SKM-1 treated with dmso at 0.1 percent for 144 hours (cell line): ENCODE results near the gene ADAMTSL2.
A peak's percentile ranks its signal among the peaks of the same experiment; 100 is the strongest.

ENCODE experiments used
- DNase-seq: peaks from one replicate; lab custom pipeline; 2025; ENCODE audit not compliant: unreplicated experiment; lab: John Stamatoyannopoulos, UW

Gene ADAMTSL2

DNA sequence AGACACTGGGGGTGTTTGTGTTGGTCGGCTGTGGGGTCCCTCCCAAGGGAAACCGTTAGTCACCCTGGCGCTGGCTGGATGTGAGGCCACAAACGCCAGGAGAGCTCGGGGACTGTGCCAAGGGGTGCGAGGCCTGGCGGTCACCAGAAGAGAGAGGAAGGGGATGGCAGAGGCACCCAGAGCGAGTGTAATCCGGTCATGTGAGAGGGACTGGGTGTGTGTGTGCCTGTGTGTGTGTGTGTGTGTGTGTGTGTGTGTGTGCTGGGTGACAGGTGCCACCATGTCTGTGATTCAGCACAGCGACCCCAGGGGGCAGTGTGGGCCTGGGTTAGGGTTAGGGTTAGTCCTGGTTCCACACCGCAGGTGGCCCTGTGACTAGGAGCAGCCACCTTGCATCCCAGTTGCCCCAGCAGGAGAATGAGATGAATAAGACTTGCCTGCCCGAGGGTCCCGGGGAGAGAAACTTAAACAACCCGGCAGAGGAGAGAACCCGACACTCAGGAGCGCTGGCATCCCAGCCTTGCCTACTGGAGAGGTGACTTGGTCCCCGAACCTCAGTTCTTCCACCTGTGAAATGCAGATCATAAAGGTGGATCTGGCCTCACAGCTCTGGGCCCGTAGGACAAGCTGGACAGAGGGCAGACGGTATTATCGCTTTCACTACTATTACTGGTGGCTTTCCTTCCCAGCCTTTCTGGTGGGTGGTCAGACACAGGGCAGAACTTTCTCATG is 1.4 kb upstream of the ADAMTSL2 start:
- peak; percentile 27 for DNase-seq

- DNase-seq, result no peak
Observed at GRCh38 chr9:133533857-133534256, 647 bp upstream of the ADAMTSL2 start.

DNA sequence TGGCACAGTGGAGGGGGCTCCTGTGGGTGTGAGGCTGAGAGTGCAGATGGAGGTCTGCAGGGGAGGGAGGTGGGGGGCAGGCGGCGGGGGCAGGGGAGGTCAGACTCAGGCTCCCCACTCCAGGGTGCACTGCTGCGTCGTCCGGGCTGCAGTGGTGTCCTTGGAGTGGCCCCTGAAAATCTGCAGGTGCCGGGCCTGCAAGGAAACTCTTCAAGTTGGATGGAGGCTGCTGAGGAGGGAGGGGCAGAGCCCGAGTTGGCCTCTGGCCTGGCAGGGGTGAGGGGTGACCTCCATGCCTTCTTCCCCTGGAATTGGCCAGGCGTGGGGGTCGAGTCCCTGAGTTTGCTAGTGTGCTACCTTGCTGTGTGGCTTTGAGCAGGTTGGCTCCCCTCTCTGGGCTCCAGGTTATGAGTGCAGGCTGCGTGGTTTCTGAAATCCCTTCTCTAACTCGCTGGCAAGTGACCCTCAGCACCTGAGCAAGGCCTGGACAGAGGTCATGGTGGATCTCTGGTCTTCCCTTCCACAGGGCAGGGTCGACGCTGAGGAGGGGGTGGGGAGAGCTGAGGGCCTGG is 888 bp downstream of the ADAMTSL2 start:
- DNase-seq, result no peak

GRCh38 chr9:133536080-133536479 is 1.6 kb downstream of the ADAMTSL2 start:
- no peak for DNase-seq

DNA sequence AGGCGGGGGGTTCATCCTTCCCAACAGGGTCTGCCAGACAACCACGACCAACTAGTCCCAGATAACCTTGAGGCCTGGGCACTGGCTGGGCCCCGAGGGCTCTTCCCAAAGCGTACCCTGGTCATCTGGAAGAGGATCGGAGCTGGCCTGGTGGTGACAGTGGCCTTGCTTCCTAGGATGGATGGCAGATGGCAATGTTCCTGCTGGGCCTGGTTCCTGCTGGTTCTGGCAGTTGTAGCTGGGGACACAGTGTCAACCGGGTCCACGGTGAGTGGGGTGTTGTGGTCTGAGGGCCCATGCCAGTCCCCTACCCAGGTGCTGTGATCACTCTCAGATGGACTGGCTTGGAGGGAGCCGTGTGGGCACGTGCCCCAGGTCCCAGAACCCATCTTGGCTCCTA is 2.0 kb downstream of the ADAMTSL2 start:
- DNase-seq, result no peak

GRCh38 chr9:133537257-133537656 is 2.8 kb downstream of the ADAMTSL2 start:
- no peak for DNase-seq

- DNase-seq, result no peak
Observed at GRCh38 chr9:133538176-133538575, 3.7 kb downstream of the ADAMTSL2 start.

GRCh38 chr9:133538851-133539833 is 4.6 kb downstream of the ADAMTSL2 start:
- no peak for DNase-seq

DNA sequence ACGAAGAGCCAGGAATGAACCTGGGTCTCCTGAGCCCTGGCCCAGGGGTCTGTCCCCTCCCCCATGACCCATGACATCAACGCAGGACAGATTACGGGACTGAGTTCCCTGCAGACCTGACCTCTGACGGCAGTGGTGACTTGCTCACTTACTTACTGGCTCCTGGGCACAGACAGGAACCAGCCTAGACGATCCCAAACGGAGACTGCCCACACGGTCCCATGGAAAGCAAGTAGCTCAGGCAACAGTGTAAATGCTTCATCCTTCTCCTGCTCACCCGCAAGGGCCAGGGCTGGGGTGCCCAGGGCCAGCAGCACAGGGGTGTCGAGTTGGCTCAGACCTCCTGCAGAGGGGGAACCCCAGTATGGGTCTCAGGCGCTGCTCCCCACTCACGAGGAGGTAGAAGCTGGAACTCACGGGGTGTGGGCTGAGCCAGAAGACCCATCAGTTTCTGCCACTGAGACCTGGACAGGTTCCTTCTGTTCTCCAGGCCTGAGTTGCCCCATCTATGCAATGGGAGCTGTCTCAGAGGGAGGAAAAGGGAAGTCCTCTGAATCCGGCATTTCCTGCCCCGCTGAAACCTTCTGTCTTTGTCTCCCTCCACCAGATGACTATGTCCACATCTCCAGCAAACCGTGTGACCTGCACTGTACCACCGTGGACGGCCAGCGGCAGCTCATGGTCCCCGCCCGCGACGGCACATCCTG is 5.6 kb downstream of the ADAMTSL2 start:
- peak; percentile 70 for DNase-seq

- DNase-seq, result no peak
Observed at GRCh38 chr9:133540698-133541025, 6.2 kb downstream of the ADAMTSL2 start.

DNA sequence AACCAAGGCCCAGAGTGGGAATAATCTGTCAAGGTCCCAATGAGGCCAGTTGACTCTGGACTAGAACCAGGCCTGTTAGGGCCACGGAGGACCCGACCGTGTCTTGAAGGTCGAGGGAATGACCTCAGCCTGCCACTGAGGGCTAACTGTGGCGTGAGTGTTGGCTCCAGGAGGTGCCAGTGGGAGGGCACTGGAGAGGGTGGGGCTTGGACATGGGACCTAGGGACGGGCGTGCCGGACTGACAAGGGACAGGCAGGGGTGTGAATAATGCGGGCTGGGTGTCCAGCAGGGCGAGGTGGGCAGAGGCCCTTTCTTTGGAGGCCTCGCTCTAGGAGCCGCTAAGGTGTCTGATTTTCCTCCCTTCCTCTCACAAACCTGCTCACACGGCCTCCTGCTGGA is 7.5 kb downstream of the ADAMTSL2 start:
- DNase-seq, result no peak

DNA sequence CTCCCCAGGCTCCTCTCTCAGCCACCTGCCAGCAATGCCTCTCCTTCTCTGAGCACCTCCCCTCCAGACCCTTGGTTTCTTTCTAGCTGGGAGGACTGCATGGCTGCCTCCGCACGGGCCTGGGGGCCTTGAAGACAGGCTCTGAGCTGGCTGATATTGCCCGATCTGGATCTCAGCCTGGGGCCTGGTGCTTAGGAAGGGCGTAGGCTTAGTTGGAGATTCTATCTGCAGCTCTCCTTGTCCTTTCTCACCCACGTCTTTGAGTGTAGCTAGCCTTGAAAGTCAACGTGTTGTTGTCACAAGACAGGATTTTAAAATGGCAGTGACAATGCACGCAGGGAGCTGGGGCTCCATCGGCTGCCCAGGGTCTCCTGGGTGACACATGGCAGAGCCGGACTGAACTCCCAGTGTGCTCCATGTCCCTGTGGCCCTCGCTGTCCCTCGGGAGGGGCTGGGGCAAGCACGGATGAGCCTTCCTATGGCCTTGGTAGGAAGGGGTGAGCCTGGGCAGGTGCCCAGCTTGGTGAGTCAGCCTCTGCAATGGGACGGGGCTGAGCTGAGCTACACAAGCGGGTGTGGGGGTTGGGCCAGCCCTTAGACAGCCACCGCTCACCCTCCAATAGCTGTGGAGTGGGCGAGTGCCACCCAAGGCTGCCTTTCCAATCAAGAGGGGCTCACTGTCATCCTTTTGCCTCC is 9.4 kb downstream of the ADAMTSL2 start:
- DNase-seq, result no peak

GRCh38 chr9:133545494-133546286 is 11.2 kb downstream of the ADAMTSL2 start:
- DNase-seq, result no peak

- no peak for DNase-seq
Observed at GRCh38 chr9:133546287-133546680, 11.8 kb downstream of the ADAMTSL2 start.

DNA sequence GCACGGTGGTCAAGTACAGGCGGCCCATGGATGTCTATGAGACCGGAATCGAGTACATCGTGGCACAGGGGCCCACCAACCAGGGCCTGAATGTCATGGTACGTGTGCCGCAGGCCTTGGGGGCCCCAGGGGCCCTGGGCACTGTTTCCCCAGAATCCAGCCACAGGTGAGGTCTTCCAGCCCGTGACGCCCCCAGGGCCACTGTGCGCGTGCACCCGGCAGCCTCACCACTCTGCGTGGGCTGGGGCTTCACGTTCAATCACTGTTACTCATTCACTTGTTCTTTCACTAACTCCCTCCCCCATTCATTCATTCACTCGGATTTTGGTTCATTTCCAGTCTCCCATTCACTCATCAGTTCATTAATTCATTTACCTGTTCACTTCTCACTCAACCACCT is 12.6 kb downstream of the ADAMTSL2 start:
- DNase-seq, result no peak

GRCh38 chr9:133551446-133551845 is 16.9 kb downstream of the ADAMTSL2 start:
- no peak for DNase-seq

GRCh38 chr9:133552236-133552635 is 17.7 kb downstream of the ADAMTSL2 start:
- no peak for DNase-seq

DNA sequence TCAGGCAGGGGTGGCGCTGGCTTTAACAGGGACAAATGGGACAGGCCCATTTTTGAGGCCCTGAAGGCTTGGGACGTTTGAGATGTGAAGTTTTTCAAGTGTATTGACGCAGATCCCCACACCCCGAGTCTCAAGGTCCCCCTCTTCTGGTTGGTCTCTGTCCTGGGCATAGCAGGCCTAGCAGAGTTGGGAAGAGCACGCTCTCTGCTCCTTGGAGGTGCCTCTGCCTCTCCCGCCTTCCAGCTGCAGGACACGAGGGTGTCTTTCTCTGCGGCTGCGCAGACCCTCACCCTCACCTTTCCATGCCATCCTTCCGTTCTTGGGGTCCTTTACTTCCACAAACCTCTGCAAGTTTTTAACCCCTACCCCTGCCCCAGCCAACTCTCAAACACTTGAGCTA is 18.6 kb downstream of the ADAMTSL2 start:
- no peak for DNase-seq

DNA sequence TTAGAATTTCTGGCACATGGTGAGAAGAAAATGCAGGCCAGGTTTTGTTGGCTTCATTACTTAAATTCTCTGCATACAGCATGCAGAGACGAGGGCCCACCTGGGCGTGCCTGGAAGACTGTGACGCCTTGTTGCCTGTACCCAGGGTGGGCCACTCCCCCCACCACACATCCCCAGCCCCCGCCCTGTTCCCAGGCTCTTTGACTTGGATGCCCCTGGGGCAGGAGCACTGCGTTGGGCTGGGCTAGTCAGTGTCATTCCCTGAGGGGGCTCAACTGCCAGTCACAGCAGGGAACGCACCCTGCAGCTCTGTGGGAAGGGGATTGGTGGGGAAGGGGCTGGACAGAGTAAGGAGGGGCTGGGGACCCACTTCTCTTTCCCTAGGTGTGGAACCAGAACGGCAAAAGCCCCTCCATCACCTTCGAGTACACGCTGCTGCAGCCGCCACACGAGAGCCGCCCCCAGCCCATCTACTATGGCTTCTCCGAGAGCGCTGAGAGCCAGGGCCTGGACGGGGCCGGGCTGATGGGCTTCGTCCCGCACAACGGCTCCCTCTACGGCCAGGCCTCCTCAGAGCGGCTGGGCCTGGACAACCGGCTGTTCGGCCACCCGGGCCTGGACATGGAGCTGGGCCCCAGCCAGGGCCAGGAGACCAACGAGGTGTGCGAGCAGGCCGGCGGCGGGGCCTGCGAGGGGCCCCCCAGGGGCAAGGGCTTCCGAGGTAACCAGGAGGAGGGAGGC is 19.6 kb downstream of the ADAMTSL2 start:
- DNase-seq, result no peak
